GM19351 (cell line): Measurements from ENCODE around the gene SMARCB1.

ENCODE experiments used
- ATAC-seq: cut with Tn5 transposase; IDR thresholded peaks from one replicate; pipeline ENCODE4 v1.9.1; 2021; ENCODE audit warnings: mild to moderate bottlenecking, moderate library complexity; ENCODE audit not compliant: unreplicated experiment

The SMARCB1 gene

DNA sequence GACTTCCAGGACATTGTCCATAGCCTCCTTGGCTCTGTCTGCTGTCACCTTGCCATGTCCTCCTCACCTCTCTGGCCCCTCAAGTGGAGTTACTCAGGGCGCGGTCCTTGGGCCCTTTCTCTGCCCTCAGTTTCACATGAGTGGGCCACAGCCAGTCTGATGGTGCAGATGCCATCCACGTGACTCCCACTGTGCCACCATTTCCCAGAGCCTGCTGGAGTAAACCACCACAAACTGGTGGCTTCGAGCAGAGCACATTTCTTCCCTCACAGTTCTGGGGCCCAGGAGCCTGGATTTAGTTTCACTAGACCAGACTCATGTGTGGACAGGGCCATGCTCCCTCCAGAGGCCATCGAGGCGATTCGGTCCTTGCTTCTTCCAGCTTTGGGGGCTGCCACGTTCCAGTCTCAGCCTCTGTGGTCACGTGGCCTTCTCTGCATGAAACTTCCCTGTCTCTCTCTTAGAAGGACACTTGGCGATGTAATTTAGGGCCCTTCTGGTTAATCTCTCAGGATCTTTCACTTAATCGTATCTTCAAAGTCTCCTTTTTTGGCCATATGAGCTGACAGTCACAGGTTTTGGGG, 14.6 kb downstream of the SMARCB1 start:
- no peak for ATAC-seq

- ATAC-seq, result no peak
Observed at GRCh38 chr22:23801886-23802377, 15.2 kb downstream of the SMARCB1 start.

- no peak for ATAC-seq
Observed at GRCh38 chr22:23803001-23803819, 16.4 kb downstream of the SMARCB1 start.

DNA sequence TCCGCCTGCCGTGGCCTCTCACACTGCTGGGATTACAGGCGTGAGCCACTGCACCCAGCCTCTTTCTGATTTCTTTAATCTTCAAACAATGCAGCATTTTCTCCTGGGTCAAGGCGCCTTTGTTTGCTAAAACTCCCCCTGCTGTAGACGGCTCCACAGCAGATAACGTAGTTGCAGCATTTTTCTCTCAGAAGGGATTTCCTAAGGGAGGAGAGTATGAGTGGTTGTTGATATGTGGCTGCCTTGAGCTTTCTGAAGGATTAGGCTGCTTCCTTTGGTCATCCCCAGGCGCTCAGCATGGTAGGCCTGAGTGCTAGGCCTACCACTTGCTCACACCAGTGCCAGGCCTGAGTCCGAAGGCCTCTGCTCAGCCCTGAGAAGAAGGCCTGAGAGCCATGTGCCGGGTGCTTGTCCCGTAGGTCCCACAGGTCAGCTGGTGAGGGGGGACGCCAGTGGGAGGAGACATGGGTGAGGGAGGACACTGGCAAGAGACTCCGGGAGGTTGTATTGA, 18.1 kb downstream of the SMARCB1 start:
- no peak for ATAC-seq

- ATAC-seq, result no peak
Observed at GRCh38 chr22:23806837-23807236, 20.1 kb downstream of the SMARCB1 start.

DNA sequence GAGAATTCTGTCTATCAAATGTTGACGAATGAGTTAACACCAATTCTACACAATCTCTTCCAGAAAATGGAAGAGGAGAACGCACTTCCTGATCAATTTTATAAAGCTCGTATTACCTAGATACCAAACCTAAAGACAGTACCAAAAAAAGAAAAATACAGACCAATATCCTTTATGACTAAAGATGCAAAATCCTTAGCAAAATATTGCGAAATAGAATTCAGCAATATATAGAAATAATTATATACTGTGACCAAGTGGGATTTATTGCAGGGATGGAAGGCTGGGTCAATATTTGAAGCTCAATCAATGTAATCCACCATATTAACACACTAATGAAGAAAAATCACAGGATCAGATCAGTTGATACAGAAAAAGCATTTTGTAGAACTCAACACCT, 25.6 kb downstream of the SMARCB1 start:
- no peak for ATAC-seq

GRCh38 chr22:23815541-23816155, 28.9 kb downstream of the SMARCB1 start:
- ATAC-seq, result no peak

DNA sequence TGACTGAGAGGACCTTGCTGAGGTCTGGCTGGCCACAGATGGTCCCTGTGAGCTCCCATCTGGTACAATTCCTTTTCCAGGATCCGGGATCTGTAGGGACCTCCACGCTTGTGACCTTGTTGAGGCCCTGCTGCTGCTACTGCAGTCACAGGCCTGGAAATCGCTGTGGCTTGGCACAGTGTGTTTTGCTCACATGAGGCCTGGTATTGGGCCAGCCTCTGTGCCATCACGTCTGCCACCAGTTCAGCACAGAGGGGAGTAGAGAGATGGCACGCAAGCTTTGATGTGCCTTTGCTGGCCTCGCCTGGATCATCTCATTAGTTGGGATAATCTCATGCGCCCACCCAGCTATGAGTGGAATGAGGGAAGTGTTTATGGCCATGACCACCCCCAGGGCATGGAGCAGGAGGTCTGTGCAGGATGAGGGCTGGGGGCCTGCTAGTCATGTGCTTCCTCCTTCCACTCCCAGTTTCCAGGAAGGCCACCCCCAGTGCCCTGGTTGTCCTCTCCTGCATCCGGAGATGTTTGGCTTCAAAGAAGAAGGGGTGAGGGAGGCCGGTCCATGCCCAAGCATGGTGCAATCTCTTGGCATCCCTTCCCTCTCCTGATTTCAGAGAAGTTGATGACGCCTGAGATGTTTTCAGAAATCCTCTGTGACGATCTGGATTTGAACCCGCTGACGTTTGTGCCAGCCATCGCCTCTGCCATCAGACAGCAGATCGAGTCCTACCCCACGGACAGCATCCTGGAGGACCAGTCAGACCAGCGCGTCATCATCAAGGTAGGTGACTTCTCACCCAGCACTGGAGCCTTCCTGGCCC, 29.6 kb downstream of the SMARCB1 start:
- no peak for ATAC-seq

DNA sequence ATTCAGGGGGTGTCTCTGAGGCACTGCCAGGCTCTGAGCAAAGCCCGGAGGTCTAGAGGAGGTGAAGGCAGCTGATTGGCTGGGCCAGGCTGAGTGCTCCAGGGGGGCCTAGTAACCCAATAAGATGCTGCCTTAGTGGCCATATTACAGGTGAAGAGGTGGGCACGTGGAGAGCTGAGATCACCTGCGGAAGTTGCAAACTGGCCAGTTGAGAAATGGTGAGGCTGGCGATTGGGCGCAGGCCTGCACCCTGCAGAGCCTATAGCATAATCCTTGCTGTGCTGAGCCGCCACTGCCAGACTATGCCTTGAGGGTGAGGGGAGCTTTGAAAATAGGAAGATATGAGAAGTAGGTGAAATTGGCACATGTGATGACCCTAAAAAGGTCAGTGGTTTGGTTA, 30.4 kb downstream of the SMARCB1 start:
- no peak for ATAC-seq

DNA sequence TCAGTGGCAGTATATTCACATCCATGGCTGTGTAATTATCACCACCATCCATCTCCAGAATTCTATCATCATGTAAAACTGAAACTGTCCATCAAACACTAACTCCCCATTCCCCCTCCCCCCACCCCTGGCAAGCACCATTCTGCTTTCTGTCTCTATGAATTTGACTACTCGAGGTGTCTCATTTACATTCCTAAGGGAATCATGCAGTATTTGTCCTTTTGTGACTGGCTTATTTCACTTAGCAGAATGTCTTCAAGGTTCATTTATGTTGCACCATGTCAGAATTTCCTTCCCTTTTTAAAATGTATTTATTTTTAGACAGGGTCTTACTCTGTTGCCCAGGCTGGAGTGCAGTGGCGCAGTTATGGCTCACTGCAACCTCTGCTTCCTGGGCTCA, 31.8 kb downstream of the SMARCB1 start:
- ATAC-seq, result no peak

DNA sequence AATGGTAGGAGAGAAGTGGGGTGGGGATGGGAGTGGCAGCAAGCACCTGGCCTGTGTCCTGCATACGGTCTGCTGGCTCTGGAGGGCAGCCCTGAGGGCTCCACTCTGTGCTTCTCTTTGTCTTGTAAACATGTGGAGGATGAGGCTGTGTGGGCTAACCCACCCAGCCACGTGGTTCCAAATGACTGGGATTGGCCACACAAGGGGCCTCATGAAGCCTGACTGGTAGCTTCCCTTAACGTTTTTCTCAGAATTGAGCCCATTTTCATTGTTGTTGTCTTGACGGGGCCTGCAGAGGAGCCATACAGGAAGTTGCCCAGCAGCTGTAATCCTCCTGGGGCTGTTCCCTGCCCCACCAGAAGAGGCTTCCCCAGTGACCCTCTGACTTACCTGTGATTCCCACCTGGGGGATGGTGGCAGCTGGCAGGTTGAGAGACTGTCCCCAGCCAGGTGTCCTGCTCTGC, 34.0 kb downstream of the SMARCB1 start:
- ATAC-seq, result no peak

- ATAC-seq, result no peak
Observed at GRCh38 chr22:23822101-23822671, 35.4 kb downstream of the SMARCB1 start.

DNA sequence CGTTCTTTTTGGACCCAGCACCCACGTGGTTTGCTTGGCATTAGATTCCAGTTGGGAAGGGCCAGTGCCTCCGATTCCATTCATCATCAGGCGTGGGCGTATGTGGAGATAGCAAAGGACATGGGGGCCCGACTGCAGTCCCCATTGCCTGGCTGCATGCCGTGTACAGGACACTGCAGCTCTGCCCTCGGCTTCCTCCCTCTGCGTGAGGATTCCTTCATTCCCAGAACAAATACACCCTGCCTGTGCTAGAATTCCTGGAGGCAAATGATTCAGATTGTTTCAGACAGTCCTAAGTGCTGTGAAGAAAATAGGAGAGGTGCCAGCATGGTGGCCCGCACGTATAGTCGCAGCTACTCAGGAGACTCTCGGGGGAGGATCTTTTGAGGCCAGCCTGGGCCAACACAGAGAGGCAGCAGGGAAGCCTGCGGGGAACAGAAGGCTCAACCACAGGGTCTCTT, 36.6 kb downstream of the SMARCB1 start:
- no peak for ATAC-seq

- ATAC-seq, result no peak
Observed at GRCh38 chr22:23824476-23825245, 37.9 kb downstream of the SMARCB1 start.

DNA sequence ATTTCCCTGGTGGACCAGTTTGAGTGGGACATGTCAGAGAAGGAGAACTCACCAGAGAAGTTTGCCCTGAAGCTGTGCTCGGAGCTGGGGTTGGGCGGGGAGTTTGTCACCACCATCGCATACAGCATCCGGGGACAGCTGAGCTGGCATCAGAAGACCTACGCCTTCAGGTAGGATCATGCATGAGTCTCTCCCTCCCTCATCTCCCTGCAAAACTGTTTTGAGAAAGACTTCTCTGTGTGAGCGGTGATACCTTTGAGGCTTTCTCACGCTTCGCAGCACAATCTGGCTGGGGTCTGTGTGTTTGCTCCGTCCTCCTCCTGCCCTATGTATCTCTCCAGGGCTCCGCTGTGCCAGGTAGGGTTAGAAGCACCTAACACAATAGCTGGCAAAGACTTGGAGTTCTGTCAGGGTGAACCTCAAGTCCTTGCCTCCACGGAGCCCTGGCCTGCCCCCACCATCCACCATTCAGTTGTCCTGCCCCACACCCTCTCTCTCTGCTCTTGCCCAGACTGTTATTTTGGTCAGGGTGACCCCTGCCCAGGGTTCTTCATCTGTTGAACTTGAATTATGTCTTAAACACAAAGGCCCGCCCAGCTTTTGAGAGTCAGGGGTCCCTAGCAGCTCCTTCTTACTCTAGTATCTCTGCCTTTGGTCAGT, 38.6 kb downstream of the SMARCB1 start:
- no peak for ATAC-seq

- no peak for ATAC-seq
Observed at GRCh38 chr22:23826510-23827350, 40.0 kb downstream of the SMARCB1 start.

DNA sequence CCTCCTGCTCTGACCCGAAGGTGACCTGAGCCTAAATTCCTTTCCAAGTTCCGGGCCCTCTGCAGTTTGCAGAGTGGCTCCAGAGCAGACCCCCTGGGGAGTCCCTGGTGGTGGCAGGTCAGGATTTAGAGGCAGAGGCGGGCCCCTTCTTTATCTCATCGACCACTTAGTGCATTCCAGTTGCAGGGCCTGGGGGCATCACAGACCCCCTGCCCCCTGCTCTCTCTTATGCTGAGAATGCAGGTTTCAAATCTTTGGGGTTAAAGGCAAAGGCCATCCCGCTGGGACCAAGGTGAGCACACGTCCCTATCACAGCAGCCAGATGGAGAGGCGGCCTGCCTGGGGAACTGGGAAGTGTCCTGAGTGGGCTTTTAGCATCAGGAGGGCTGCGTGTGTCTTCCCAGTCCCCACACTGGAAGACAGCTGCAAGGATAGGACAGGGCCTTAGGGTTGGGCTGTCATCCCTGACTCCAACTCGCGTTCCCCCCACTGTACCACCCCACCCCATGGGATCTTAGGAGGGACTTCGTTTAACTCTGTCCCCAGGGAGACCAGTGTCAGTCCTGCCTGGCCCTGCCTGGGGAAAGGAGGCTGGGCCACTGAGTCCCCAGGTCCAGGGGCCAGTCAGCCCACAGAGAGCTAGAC, 40.7 kb downstream of the SMARCB1 start:
- no peak for ATAC-seq
